HT1080 (cell line): ENCODE results near the gene RIMS3. TPM values are rescaled to one million over a fixed set of nuclear protein-coding genes. Genes with fewer than 3 reads are reported as not detected.

ENCODE experiments used
- DNase-seq: peaks from one replicate; pipeline ENCODE4 v3.0.0-alpha.2; 2015; ENCODE audit warnings: low read depth
- total RNA-seq: library from RNA; depleted of rRNA; stranded (reverse); fragments of >200 nt; shearing (Covaris generic); gene quantifications from 2 replicates; pipeline ENCODE4 v1.2.3, GENCODE V29; 2014

The RIMS3 gene
- total RNA-seq, 1 experiment from 2014 or later: 0.23 TPM

- DNase-seq: no peak
Measured at GRCh38 chr1:40653851-40654537, 11.5 kb downstream of the RIMS3 start.

GRCh38 chr1:40652979-40653378, 12.5 kb downstream of the RIMS3 start:
- no peak for DNase-seq

- DNase-seq: no peak
Measured at GRCh38 chr1:40652468-40652867, 13.0 kb downstream of the RIMS3 start.

- DNase-seq: no peak
Measured at GRCh38 chr1:40651138-40651857, 14.2 kb downstream of the RIMS3 start.

- DNase-seq: peak; percentile 28
Measured at GRCh38 chr1:40650075-40650474, 15.4 kb downstream of the RIMS3 start.

GRCh38 chr1:40649592-40649930, 15.9 kb downstream of the RIMS3 start:
- DNase-seq: no peak

- no peak for DNase-seq
Measured at GRCh38 chr1:40648928-40649591, 16.4 kb downstream of the RIMS3 start.

- no peak for DNase-seq
Measured at GRCh38 chr1:40648200-40648599, 17.3 kb downstream of the RIMS3 start.

- DNase-seq: peak; percentile 62
Measured at GRCh38 chr1:40646315-40646714, 19.2 kb downstream of the RIMS3 start.

- DNase-seq: no peak
Measured at GRCh38 chr1:40645118-40645680, 20.3 kb downstream of the RIMS3 start.

GRCh38 chr1:40641601-40642242, 23.8 kb downstream of the RIMS3 start:
- no peak for DNase-seq

GRCh38 chr1:40640314-40641076, 25.0 kb downstream of the RIMS3 start:
- DNase-seq: no peak

- DNase-seq: no peak
Measured at GRCh38 chr1:40638097-40639036, 27.1 kb downstream of the RIMS3 start.

- no peak for DNase-seq
Measured at GRCh38 chr1:40637470-40638007, 27.9 kb downstream of the RIMS3 start.

- DNase-seq: no peak
Measured at GRCh38 chr1:40636777-40637176, 28.7 kb downstream of the RIMS3 start.

GRCh38 chr1:40635763-40636500, 29.6 kb downstream of the RIMS3 start:
- DNase-seq: no peak

- peak; percentile 48 for DNase-seq
Measured at GRCh38 chr1:40634901-40635655, 30.4 kb downstream of the RIMS3 start.

GRCh38 chr1:40633931-40634376, 31.5 kb downstream of the RIMS3 start:
- no peak for DNase-seq
